HepG2 (cell line): ENCODE data around the gene CCSER1. TPM values are rescaled to one million over a fixed set of nuclear protein-coding genes. Genes with fewer than 3 reads are reported as not detected.

Experiments
- ATAC-seq: fragments of 200-7000 bp; cut with Tn5 transposase; 3 replicates; pipeline ENCODE4 v1.9.1; 2020; ENCODE audit warnings: mild to moderate bottlenecking, moderate library complexity
- BruUV-seq: library from RNA; stranded (reverse); fragments of 400-500 nt; replicated peaks from 2 replicates; lab custom pipeline; 2021; lab: Mats Ljungman, UMichigan
- CTCF ChIA-PET: fragments of 300-600 bp; formaldehyde crosslinking; extraction: SDS; loops from one replicate; lab custom pipeline; 2021; ENCODE audit warnings: low total read pairs, inconsistent platforms, low intra/inter-chr PET ratio; lab: Yijun Ruan, JAX
- POLR2A ChIA-PET: fragments of 350-600 bp; sonication (Branson Sonifier 250); formaldehyde crosslinking; loops from one replicate; lab custom pipeline; 2020; ENCODE audit warnings: antibody characterized with exemption, inconsistent platforms; lab: Yijun Ruan, JAX
- DNase-seq: peaks from one replicate; pipeline ENCODE4 v3.0.0-alpha.2; 2015; ENCODE audit warnings: low spot score
- FAIRE-seq: peaks from 3 replicates; lab custom pipeline; 2011; peaks lifted over from hg19 to GRCh38; lab: Jason Lieb, UNC
- H2AFZ ChIP-seq: one replicate; pipeline ENCODE4 v1.6.1; 2011; ENCODE audit warnings: low read length, inconsistent platforms
- H3K27ac ChIP-seq: fragments of 300-600 bp; 3 replicates; pipeline ENCODE4 v1.8.0; 2011; ENCODE audit warnings: mixed run types, mild to moderate bottlenecking, mixed read lengths, low read length, inconsistent platforms; ENCODE audit not compliant: insufficient read depth; ENCODE audit errors: extremely low read length
- H3K27me3 ChIP-seq, 2 experiments: fragments of 200-600 bp in 1 of 2; 2 replicates in 1 of 2; 3 replicates in 1 of 2; pipeline versions ENCODE4 v1.6.0 to v1.8.0; 2011; ENCODE audit warnings: low read length in 2 of 2, mild to moderate bottlenecking in 2 of 2, moderate library complexity in 2 of 2, inconsistent platforms in 1 of 2; ENCODE audit not compliant: insufficient read depth in 2 of 2, control insufficient read depth in 1 of 2
- H3K36me3 ChIP-seq, 2 experiments: fragments of 200-600 bp in 1 of 2; replicated peaks in 1 of 2; 2 replicates in 1 of 2; 3 replicates in 1 of 2; pipeline versions ENCODE4 v1.5.1 to v1.8.0; 2011; ENCODE audit warnings: low read length in 2 of 2, inconsistent platforms in 1 of 2; ENCODE audit not compliant: insufficient read depth in 2 of 2, control insufficient read depth in 1 of 2
- H3K4me1 ChIP-seq: 2 replicates; pipeline ENCODE4 v1.5.1; 2012; ENCODE audit warnings: low read length, inconsistent platforms; ENCODE audit not compliant: insufficient read depth
- H3K4me2 ChIP-seq: 2 replicates; pipeline ENCODE4 v1.6.0; 2011; ENCODE audit warnings: low read depth, low read length, inconsistent platforms
- H3K4me3 ChIP-seq, 3 experiments: fragments of 200-600 bp in 1 of 3; sonication (generic), shearing (Covaris generic) in 1 of 3; replicated peaks in 1 of 3; 2 replicates each; pipeline ENCODE4 v1.5.1; 2011 to 2016; ENCODE audit warnings: low read length in 3 of 3, inconsistent platforms in 2 of 3, low read depth in 2 of 3, mild to moderate bottlenecking in 2 of 3, control low read depth in 1 of 3, mixed read lengths in 1 of 3; ENCODE audit not compliant: insufficient read depth in 1 of 3
- H3K79me2 ChIP-seq: one replicate; pipeline ENCODE4 v1.6.1; 2011; ENCODE audit warnings: low read length, inconsistent platforms; ENCODE audit not compliant: insufficient read depth
- H3K9ac ChIP-seq: 2 replicates; pipeline ENCODE4 v1.6.0; 2011; ENCODE audit warnings: mild to moderate bottlenecking, low read depth, low read length, inconsistent platforms; ENCODE audit not compliant: insufficient read depth
- H3K9me3 ChIP-seq: 2 replicates; pipeline ENCODE4 v1.5.1; 2012; ENCODE audit warnings: mild to moderate bottlenecking, low read length
- H4K20me1 ChIP-seq: 2 replicates; pipeline ENCODE4 v1.6.0; 2011; ENCODE audit warnings: inconsistent platforms, mild to moderate bottlenecking, low read length, moderate library complexity; ENCODE audit not compliant: insufficient read depth
- ATF7 ChIP-seq, 2 experiments: fragments of 450-650 bp in 1 of 2; sonication (generic) in 1 of 2; formaldehyde crosslinking in 1 of 2; IDR thresholded peaks; 2 replicates each; pipeline versions ENCODE4 v1.4.0 to v1.6.1; 2016 to 2020; ENCODE audit warnings: antibody characterized with exemption in 1 of 2, mild to moderate bottlenecking in 1 of 2, missing genetic modification reagents in 1 of 2
- CEBPB ChIP-seq: IDR thresholded peaks from 2 replicates; pipeline ENCODE4 v1.6.1; 2011; ENCODE audit warnings: low read depth, low read length, improper control_type of control experiment, borderline replicate concordance
- E2F5 ChIP-seq: sonication (generic); formaldehyde crosslinking; conservative IDR thresholded peaks from 2 replicates; pipeline ENCODE4 v1.4.0; 2020; ENCODE audit warnings: missing genetic modification reagents
- EZH2 ChIP-seq: conservative IDR thresholded peaks from 2 replicates; pipeline ENCODE4 v1.6.1; 2012; ENCODE audit warnings: mild to moderate bottlenecking, low read depth, low read length, moderate library complexity
- GRHL1 ChIP-seq: sonication (generic); formaldehyde crosslinking; conservative IDR thresholded peaks from 2 replicates; pipeline ENCODE4 v1.8.0; 2022; ENCODE audit warnings: missing genetic modification reagents
- ISX ChIP-seq: sonication (generic); formaldehyde crosslinking; conservative IDR thresholded peaks from 2 replicates; pipeline ENCODE4 v1.5.0; 2020; ENCODE audit warnings: missing genetic modification reagents
- KLF6 ChIP-seq: IDR thresholded peaks from 2 replicates; pipeline ENCODE4 v1.8.0; 2016; ENCODE audit warnings: missing biosample characterization, missing genetic modification reagents
- MIER2 ChIP-seq: IDR thresholded peaks from 2 replicates; pipeline ENCODE4 v1.6.1; 2016; ENCODE audit warnings: missing biosample characterization, missing genetic modification reagents
- NAIF1 ChIP-seq: sonication (generic); formaldehyde crosslinking; IDR thresholded peaks from 2 replicates; pipeline ENCODE4 v1.5.0; 2020; ENCODE audit warnings: mild to moderate bottlenecking, missing genetic modification reagents, borderline replicate concordance
- NR3C1 ChIP-seq: sonication (generic); formaldehyde crosslinking; IDR thresholded peaks from 2 replicates; pipeline ENCODE4 v1.4.0; 2020; ENCODE audit warnings: missing genetic modification reagents
- SALL1 ChIP-seq: sonication (generic); formaldehyde crosslinking; IDR thresholded peaks from 2 replicates; pipeline ENCODE4 v1.8.0; 2022; ENCODE audit warnings: mild to moderate bottlenecking, missing genetic modification reagents
- TARDBP ChIP-seq: sonication (generic); formaldehyde crosslinking; IDR thresholded peaks from 2 replicates; pipeline ENCODE4 v1.8.0; 2022; ENCODE audit warnings: mild to moderate bottlenecking, missing genetic modification reagents
- THYN1 ChIP-seq: sonication (generic); formaldehyde crosslinking; IDR thresholded peaks from 2 replicates; pipeline ENCODE4 v1.8.1; 2023; ENCODE audit warnings: low read depth, mild to moderate bottlenecking, moderate library complexity, missing genetic modification reagents, borderline replicate concordance
- YY1 ChIP-seq: IDR thresholded peaks from 2 replicates; pipeline ENCODE4 v1.6.1; 2011; ENCODE audit warnings: low read length, low read depth, moderate library complexity, mild to moderate bottlenecking; ENCODE audit not compliant: insufficient read depth, insufficient replicate concordance
- ZNF598 ChIP-seq: sonication (generic); formaldehyde crosslinking; IDR thresholded peaks from 2 replicates; pipeline ENCODE4 v1.5.1; 2020; ENCODE audit warnings: mild to moderate bottlenecking, missing genetic modification reagents, borderline replicate concordance
- WGBS: methylation state at CpG from one replicate; pipeline ENCODE4 v1.1.6; 2017; ENCODE audit warnings: low lambda C conversion rate; 5-methylcytosine and 5-hydroxymethylcytosine counted together
- in situ Hi-C: cut with HindIII; loops from 2 replicates; pipeline ENCODE4 v1.10.0; 2017; ENCODE audit warnings: low pct_unique_long_range_greater_than_20kb; ENCODE audit not compliant: extremely low pct_ligation_motif_present
- intact Hi-C: fragments of 100-400 bp; cut with micrococcal nuclease; formaldehyde crosslinking; loops from one replicate; pipeline ENCODE4 v1.10.0; 2022; ENCODE audit not compliant: unreplicated experiment
- polyA plus RNA-seq, 8 experiments: library from polyadenylated mRNA; depleted of rRNA in 3 of 8; stranded (reverse) in 7 of 8; unstranded in 1 of 8; fragments of >200 nt; fragmentation: Illumina TruSeq in 4 of 8; extraction: Trizol in 4 of 8; gene quantifications; 2 replicates each; pipeline versions ENCODE4 v1.2.1 to v1.2.3, GENCODE V29; 2011 to 2016; ENCODE audit warnings: low read depth in 4 of 8, missing spikeins in 1 of 8, mixed read lengths in 1 of 8; ENCODE audit not compliant: insufficient read depth in 1 of 8
- total RNA-seq, 5 experiments: library from RNA; depleted of rRNA; stranded (reverse); fragments of >200 nt; fragmentation: Illumina TruSeq; extraction: Trizol; gene quantifications; 2 replicates each; pipeline ENCODE4 v1.2.3, GENCODE V29; 2016; ENCODE audit warnings: low read depth in 1 of 5

Gene CCSER1
- total and polyA plus RNA-seq, 2 of the 13 experiments (the other 11 are each of a cell fraction or from before 2014, with no cell fraction given): not detected

GRCh38 chr4:91226867-91227266 is 1099.7 kb downstream of the CCSER1 start:
- 4% methylated on average over 1 of the region's 1 CpG for WGBS
- Histone ChIP-seq H3K9me3 (no peaks in the 10 kb centered on the region), H2AFZ (no peak overlapping the region), H3K4me1 (no peaks in the 10 kb centered on the region), H3K9ac (no peak overlapping the region), H3K27me3 (no peaks in the 10 kb centered on the region), H3K4me2 (no peak overlapping the region), H3K36me3 (no peaks in the 10 kb centered on the region), H3K79me2 (no peaks in the 10 kb centered on the region), H3K4me3 (no peak overlapping the region), H4K20me1 (no peaks in the 10 kb centered on the region), H3K27ac (no peak overlapping the region)
- intact Hi-C loops: no loop called here
- no TSS peak for BruUV-seq
- no peak for DNase-seq
- FAIRE-seq: no peak
- no peak for TF ChIP-seq TARDBP (CRISPR knock-in tag)
- no peak for TF ChIP-seq YY1
- no peak for TF ChIP-seq GRHL1
- peak; percentile 48; the same call in 1 of the 2 replicates for TF ChIP-seq CEBPB
- TF ChIP-seq NAIF1 (CRISPR knock-in tag): no peak
- no peak for TF ChIP-seq THYN1
- TF ChIP-seq E2F5 (CRISPR knock-in tag): no peak
- no peak for TF ChIP-seq MIER2 (CRISPR knock-in tag)
- 0 out of 2 replicates have a peak, but pooled peaks have one; percentile 15 for TF ChIP-seq ATF7 (IDR thresholded peaks at IDR 0.05)
- no peak for TF ChIP-seq ATF7 (CRISPR knock-in tag; IDR thresholded peaks at IDR 0.05)
- no peak for TF ChIP-seq NR3C1
- TF ChIP-seq ZNF598 (CRISPR knock-in tag): no peak
- TF ChIP-seq SALL1 (CRISPR knock-in tag): no peak
- TF ChIP-seq ISX (CRISPR knock-in tag): no peak
- no peak for TF ChIP-seq EZH2
- TF ChIP-seq KLF6 (CRISPR knock-in tag): no peak
- no peak for ATAC-seq
- POLR2A ChIA-PET: no interaction called here
- in situ Hi-C loops: no loop called here
- CTCF ChIA-PET: no interaction called here
